Measurements from ENCODE around the gene GAPVD1. TPM values are rescaled to one million over a fixed set of nuclear protein-coding genes. Genes with fewer than 3 reads are reported as not detected.
"Not testable (repeated sequence)": the region's sequence is repeated elsewhere in the genome, so short reads cannot be mapped to it uniquely, and the experiment has no call there.

Gene GAPVD1
- total RNA-seq, 1 donor from 2014 or later: 49.5 TPM

DNA sequence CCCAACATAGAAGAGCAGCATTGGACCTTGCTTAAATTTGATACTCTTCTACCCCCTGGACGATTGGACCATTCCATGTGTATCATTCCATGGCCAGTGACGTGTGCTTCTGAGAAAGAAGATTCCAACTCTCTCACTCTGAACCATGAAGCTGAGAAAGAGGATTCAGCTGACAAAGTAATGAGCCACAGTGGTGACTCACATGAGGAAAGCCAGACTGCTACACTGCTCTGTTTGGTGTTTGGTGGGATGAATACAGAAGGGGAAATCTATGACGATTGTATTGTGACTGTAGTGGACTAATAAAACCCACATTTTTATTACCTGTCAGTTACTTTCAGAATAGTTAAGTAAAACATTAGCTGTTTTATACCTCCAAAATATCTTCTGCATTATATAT is 27.9 kb upstream of the GAPVD1 start:
- Mint-ChIP-seq H3K4me1 (ENCODE audit: low read depth) (peaks cover 26% of the 10 kb centered on the region), H3K36me3 (ENCODE audit: insufficient read depth) (peaks cover 25% of the 10 kb centered on the region), H3K27ac (peak overlapping the region; percentile 63), H3K27me3 (no peaks in the 10 kb centered on the region), H3K4me3 (ENCODE audit: low read depth) (no peak overlapping the region), H3K9me3 (ENCODE audit: low read depth) (no peaks in the 10 kb centered on the region)
- no peak for DNase-seq (ENCODE audit: low spot score, unreplicated experiment)
- TF ChIP-seq, protein P1, sequence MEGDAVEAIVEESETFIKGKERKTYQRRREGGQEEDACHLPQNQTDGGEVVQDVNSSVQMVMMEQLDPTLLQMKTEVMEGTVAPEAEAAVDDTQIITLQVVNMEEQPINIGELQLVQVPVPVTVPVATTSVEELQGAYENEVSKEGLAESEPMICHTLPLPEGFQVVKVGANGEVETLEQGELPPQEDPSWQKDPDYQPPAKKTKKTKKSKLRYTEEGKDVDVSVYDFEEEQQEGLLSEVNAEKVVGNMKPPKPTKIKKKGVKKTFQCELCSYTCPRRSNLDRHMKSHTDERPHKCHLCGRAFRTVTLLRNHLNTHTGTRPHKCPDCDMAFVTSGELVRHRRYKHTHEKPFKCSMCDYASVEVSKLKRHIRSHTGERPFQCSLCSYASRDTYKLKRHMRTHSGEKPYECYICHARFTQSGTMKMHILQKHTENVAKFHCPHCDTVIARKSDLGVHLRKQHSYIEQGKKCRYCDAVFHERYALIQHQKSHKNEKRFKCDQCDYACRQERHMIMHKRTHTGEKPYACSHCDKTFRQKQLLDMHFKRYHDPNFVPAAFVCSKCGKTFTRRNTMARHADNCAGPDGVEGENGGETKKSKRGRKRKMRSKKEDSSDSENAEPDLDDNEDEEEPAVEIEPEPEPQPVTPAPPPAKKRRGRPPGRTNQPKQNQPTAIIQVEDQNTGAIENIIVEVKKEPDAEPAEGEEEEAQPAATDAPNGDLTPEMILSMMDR (IDR thresholded peaks at IDR 0.05; ENCODE audit: unreplicated experiment): no peak

DNA sequence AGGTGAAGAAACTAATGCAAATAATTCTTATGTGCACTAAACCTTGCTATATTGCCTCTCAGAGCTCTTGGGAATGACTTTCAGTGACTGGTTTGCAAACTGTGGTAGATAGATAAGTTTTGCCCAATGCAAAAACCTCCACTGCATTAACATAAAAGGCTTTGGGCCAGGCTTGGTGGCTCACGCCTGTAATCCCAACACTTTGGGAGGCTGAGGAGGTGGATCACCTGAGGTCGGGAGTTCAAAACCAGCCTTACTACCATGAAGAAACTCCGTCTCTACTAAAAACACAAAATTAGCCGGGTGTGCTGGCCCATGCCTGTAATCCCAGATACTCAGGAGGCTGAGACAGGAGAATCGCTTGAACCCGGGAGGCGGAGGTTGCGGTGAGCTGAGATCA is 27.5 kb upstream of the GAPVD1 start:
- not testable (repeated sequence) for H3K9me3 Mint-ChIP-seq (ENCODE audit: low read depth); H3K4me3 Mint-ChIP-seq (ENCODE audit: low read depth); H3K27ac Mint-ChIP-seq; H3K27me3 Mint-ChIP-seq; DNase-seq (ENCODE audit: low spot score, unreplicated experiment)
- Mint-ChIP-seq H3K4me1 (ENCODE audit: low read depth) (peaks cover 30% of the 10 kb centered on the region), H3K36me3 (ENCODE audit: insufficient read depth) (peaks cover 30% of the 10 kb centered on the region)

DNA sequence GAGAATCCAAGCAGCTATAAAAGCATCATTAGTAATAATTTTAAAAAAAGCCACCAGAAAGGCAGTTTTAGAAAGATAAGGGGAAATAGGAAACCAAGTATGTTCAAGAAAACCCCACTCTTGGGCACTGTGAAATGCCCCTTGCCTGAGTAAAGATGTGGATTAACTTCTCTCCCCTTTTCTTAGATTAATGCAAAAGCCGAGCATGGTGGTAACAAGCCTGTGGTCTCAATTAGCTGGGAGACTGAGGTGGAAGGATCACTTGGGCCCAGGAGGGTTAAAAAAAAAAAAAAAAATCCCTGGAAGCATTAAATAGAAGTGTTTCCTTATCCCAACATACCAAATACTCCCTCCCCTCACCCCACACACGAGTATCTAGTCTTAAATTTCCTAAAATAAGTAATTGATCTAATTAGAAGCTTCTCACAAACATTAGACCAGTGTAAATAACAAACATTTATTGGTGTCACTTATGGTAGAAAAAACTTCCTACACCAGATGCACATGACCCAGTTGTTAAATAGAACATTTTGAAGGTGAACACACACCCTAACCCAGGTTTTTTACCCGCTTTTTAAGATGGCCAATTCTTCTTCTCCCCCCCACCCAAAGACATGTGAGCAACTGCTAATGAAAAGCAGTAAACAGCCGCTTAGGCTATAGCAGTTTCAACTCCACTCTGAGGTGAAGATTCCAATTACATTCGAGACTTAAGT is 25.7 kb upstream of the GAPVD1 start:
- H3K27ac Mint-ChIP-seq: peak overlapping the region; percentile 90
- peaks cover 31% of the 10 kb centered on the region for H3K4me1 Mint-ChIP-seq (ENCODE audit: low read depth)
- no peak for DNase-seq (ENCODE audit: low spot score, unreplicated experiment)
- H3K9me3 Mint-ChIP-seq (ENCODE audit: low read depth): no peaks in the 10 kb centered on the region
- H3K4me3 Mint-ChIP-seq (ENCODE audit: low read depth): peak overlapping the region; percentile 9
- no peaks in the 10 kb centered on the region for H3K27me3 Mint-ChIP-seq
- peaks cover 35% of the 10 kb centered on the region for H3K36me3 Mint-ChIP-seq (ENCODE audit: insufficient read depth)
- TF ChIP-seq, protein P1 (IDR thresholded peaks at IDR 0.05; ENCODE audit: unreplicated experiment): no peak

DNA sequence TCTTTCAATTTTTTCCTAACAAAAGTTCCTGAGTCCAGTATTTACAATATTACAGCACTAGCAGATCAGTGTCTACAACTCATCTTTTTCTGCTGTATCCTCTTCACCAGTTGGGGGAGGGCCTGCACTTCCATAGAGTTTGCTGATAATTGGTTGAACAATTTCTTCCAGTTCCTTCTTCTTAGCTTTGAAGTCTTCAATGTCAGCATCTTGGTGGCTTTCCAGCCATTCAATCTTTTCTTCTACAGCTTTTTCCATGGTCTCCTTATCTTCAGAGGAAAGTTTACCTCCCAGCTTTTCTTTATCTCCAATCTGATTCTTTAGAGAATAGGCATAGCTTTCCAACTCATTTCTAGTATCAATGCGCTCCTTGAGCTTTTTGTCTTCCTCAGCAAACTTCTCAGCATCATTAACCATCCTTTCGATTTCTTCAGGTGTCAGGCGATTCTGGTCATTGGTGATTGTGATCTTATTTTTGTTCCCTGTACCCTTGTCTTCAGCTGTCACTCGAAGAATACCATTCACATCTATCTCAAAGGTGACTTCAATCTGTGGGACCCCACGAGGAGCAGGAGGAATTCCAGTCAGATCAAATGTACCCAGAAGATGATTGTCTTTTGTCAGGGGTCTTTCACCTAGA is 25.0 kb upstream of the GAPVD1 start:
- H3K27ac Mint-ChIP-seq: peak overlapping the region; percentile 27
- not testable (repeated sequence) for DNase-seq (ENCODE audit: low spot score, unreplicated experiment); H3K27me3 Mint-ChIP-seq; H3K9me3 Mint-ChIP-seq (ENCODE audit: low read depth)
- peaks cover 38% of the 10 kb centered on the region for H3K36me3 Mint-ChIP-seq (ENCODE audit: insufficient read depth)
- peaks cover 31% of the 10 kb centered on the region for H3K4me1 Mint-ChIP-seq (ENCODE audit: low read depth)
- H3K4me3 Mint-ChIP-seq (ENCODE audit: low read depth): peak overlapping the region; percentile 9

DNA sequence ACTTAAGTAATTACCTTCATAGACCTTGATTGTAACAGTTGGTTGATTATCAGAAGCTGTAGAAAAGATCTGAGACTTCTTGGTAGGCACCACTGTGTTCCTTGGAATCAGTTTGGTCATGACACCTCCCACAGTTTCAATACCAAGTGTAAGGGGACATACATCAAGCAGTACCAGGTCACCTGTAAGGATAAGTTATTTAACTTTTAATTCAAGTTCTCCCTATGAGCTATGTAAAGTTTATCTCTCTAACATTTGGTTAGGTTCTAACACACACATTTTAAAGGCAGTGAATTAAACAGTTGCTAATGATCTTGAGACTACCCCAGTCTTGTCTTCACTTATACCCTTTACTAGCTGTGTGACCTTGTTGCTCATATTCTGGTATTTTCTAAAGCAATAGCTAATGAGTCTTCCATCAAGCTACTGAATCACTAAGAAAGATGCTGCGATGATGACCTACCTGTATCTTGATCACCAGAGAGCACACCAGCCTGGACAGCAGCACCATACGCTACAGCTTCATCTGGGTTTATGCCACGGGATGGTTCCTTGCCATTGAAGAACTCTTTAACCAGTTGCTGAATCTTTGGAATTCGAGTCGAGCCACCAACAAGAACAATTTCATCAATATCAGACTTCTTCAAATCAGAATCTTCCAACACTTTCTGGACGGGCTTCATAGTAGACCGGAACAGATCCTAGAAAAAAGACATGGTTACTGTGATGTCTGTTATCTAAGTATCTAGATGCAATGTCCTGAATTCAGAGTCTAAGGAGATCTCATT is 23.3 kb upstream of the GAPVD1 start:
- TF ChIP-seq, protein P1 (IDR thresholded peaks at IDR 0.05; ENCODE audit: unreplicated experiment): no peak
- H3K36me3 Mint-ChIP-seq (ENCODE audit: insufficient read depth): peaks cover 38% of the 10 kb centered on the region
- peaks cover 34% of the 10 kb centered on the region for H3K4me1 Mint-ChIP-seq (ENCODE audit: low read depth)
- H3K4me3 Mint-ChIP-seq (ENCODE audit: low read depth): peak overlapping the region; percentile 94
- no peaks in the 10 kb centered on the region for H3K27me3 Mint-ChIP-seq
- no peak for DNase-seq (ENCODE audit: low spot score, unreplicated experiment)
- peak overlapping the region; percentile 87 for H3K27ac Mint-ChIP-seq
- H3K9me3 Mint-ChIP-seq (ENCODE audit: low read depth): no peaks in the 10 kb centered on the region

DNA sequence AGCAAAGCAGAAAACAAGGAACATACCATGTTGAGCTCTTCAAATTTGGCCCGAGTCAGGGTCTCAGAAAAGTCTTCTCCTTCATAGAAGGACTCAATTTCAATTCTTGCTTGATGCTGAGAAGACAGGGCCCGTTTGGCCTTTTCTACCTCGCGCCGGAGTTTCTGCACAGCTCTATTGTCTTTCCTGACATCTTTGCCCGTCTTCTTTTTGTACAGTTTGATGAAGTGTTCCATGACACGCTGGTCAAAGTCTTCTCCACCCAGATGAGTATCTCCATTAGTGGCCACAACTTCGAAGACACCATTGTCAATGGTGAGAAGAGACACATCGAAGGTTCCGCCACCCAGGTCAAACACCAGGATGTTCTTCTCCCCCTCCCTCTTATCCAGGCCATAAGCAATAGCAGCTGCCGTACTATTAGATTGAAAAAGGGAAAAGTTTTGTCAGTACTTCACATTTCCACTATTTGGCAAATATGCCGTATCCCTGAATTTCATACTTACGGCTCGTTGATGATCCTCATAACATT is 22.6 kb upstream of the GAPVD1 start:
- Mint-ChIP-seq H3K27ac (peak overlapping the region; percentile 47), H3K4me3 (ENCODE audit: low read depth) (peak overlapping the region; percentile 94), H3K9me3 (ENCODE audit: low read depth) (no peaks in the 10 kb centered on the region), H3K36me3 (ENCODE audit: insufficient read depth) (peaks cover 36% of the 10 kb centered on the region), H3K4me1 (ENCODE audit: low read depth) (peaks cover 34% of the 10 kb centered on the region), H3K27me3 (no peaks in the 10 kb centered on the region)
- no peak for DNase-seq (ENCODE audit: low spot score, unreplicated experiment)
- TF ChIP-seq, protein P1 (IDR thresholded peaks at IDR 0.05; ENCODE audit: unreplicated experiment): no peak
